Fibroblast of pulmonary artery (primary cell): ENCODE data around the gene CRIM1.

ENCODE experiments used
- DNase-seq: peaks from one replicate; pipeline ENCODE4 v3.0.0-alpha.2; 2010; ENCODE audit warnings: low read depth
- H3K4me3 ChIP-seq: replicated peaks from 2 replicates; pipeline ENCODE4 v1.5.1; 2011; ENCODE audit warnings: low read depth, mild to moderate bottlenecking, control low read depth, low read length, moderate library complexity
- CTCF ChIP-seq: IDR thresholded peaks from 2 replicates; pipeline ENCODE4 v1.5.1; 2011; ENCODE audit warnings: mild to moderate bottlenecking, control low read depth, low read length, inconsistent platforms; ENCODE audit errors: missing control alignments

Gene CRIM1

GRCh38 chr2:36466135-36466534 lies 110.6 kb downstream of the CRIM1 start:
- no peak for DNase-seq
- no peak overlapping the region for H3K4me3 ChIP-seq
- TF ChIP-seq CTCF: no peak

GRCh38 chr2:36468463-36469105 lies 113.0 kb downstream of the CRIM1 start:
- DNase-seq: peak; percentile 82
- H3K4me3 ChIP-seq: no peak overlapping the region
- TF ChIP-seq CTCF: no peak

- no peak overlapping the region for H3K4me3 ChIP-seq
- TF ChIP-seq CTCF: no peak
- no peak for DNase-seq
Measured at GRCh38 chr2:36469106-36469477, 113.5 kb downstream of the CRIM1 start.

- H3K4me3 ChIP-seq: no peak overlapping the region
- TF ChIP-seq CTCF: no peak
- DNase-seq: peak; percentile 27
Measured at GRCh38 chr2:36469710-36470109, 114.1 kb downstream of the CRIM1 start.

GRCh38 chr2:36473230-36473629 lies 117.7 kb downstream of the CRIM1 start:
- peak; percentile 83 for DNase-seq
- H3K4me3 ChIP-seq: no peak overlapping the region
- no peak for TF ChIP-seq CTCF

GRCh38 chr2:36476411-36476810 lies 120.8 kb downstream of the CRIM1 start:
- no peak for TF ChIP-seq CTCF
- no peak for DNase-seq
- H3K4me3 ChIP-seq: no peak overlapping the region

- no peak for TF ChIP-seq CTCF
- DNase-seq: no peak
- H3K4me3 ChIP-seq: no peak overlapping the region
Measured at GRCh38 chr2:36477315-36477714, 121.7 kb downstream of the CRIM1 start.
